Calu3 (cell line): Measurements from ENCODE around the gene ASB1. TPM values are rescaled to one million over a fixed set of nuclear protein-coding genes. Genes with fewer than 3 reads are reported as not detected.

Experiments
- BruUV-seq: library from RNA; stranded (reverse); fragments of 400-500 nt; replicated peaks from 2 replicates; lab custom pipeline; 2021; lab: Mats Ljungman, UMichigan
- CTCF ChIA-PET: fragments of 300-600 bp; sonication (Branson Sonifier 250); formaldehyde crosslinking; loops from one replicate; lab custom pipeline; 2022; ENCODE audit warnings: antibody characterized with exemption; lab: Charles Lee
- DNase-seq: peaks from one replicate; pipeline ENCODE4 v3.0.0; 2022
- H3K27ac Mint-ChIP-seq: one replicate; pipeline ENCODE4 v1.8.0; 2022; ENCODE audit warnings: mixed read lengths; ENCODE audit not compliant: unreplicated experiment
- H3K27me3 Mint-ChIP-seq: one replicate; pipeline ENCODE4 v1.8.0; 2022; ENCODE audit warnings: mixed read lengths; ENCODE audit not compliant: unreplicated experiment
- H3K36me3 Mint-ChIP-seq: one replicate; pipeline ENCODE4 v1.8.0; 2022; ENCODE audit warnings: mild to moderate bottlenecking, moderate library complexity, mixed read lengths; ENCODE audit not compliant: insufficient read depth, unreplicated experiment
- H3K4me1 Mint-ChIP-seq: one replicate; pipeline ENCODE4 v1.8.0; 2022; ENCODE audit warnings: mild to moderate bottlenecking, low read depth, mixed read lengths; ENCODE audit not compliant: unreplicated experiment
- H3K4me3 Mint-ChIP-seq: one replicate; pipeline ENCODE4 v1.8.0; 2022; ENCODE audit warnings: mild to moderate bottlenecking, low read depth, moderate library complexity, mixed read lengths; ENCODE audit not compliant: unreplicated experiment
- H3K9me3 Mint-ChIP-seq: one replicate; pipeline ENCODE4 v1.8.0; 2022; ENCODE audit warnings: low read depth, mixed read lengths; ENCODE audit not compliant: unreplicated experiment
- intact Hi-C: fragments of 100-400 bp; cut with micrococcal nuclease; formaldehyde crosslinking; loops from one replicate; pipeline ENCODE4 v1.10.0; 2022; ENCODE audit not compliant: unreplicated experiment
- total RNA-seq: library from RNA; stranded (reverse); gene quantifications from 2 replicates; pipeline ENCODE4 v1.2.3, GENCODE V29; 2022
- TF ChIP-seq, protein P1 (sequence below): fragments of 200-600 bp; IDR thresholded peaks from one replicate; pipeline ENCODE4 v1.8.0; 2022; ENCODE audit warnings: antibody characterized with exemption; ENCODE audit not compliant: unreplicated experiment

The ASB1 gene
- total RNA-seq, 1 experiment from 2014 or later: 71.6 TPM

DNA sequence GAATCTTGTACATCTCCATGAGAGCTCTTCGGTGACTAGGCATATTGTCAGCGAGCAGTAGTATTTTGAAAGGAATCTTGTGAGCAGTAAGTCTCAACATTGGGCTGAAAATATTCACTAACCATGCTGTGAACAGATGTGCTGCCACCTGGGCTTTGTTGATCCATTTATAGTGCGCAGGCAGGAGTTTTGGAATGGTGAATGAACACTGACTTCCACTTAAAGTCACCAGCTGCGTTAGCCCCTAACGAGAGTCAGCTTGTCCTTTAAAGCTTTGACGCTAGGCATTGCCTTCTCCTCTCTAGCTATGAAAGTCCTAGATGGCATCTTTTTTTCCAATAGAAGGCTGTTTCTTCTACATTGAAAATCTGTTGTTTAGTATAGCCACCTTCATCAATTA, 4.1 kb downstream of the ASB1 start:
- no TSS peak for BruUV-seq
- intact Hi-C loops: loop anchor here (5.0 kb wide), 1 partner anchor 53 kb away; no protein-coding TSS in a partner anchor
- no peak for DNase-seq
- Mint-ChIP-seq H3K9me3 (no peaks in the 10 kb centered on the region), H3K4me1 (peaks cover 56% of the 10 kb centered on the region), H3K27ac (peak overlapping the region; percentile 92), H3K4me3 (peak overlapping the region; percentile 78), H3K27me3 (no peaks in the 10 kb centered on the region), H3K36me3 (peaks cover 94% of the 10 kb centered on the region)
- CTCF ChIA-PET: no interaction called here
- TF ChIP-seq, protein P1, sequence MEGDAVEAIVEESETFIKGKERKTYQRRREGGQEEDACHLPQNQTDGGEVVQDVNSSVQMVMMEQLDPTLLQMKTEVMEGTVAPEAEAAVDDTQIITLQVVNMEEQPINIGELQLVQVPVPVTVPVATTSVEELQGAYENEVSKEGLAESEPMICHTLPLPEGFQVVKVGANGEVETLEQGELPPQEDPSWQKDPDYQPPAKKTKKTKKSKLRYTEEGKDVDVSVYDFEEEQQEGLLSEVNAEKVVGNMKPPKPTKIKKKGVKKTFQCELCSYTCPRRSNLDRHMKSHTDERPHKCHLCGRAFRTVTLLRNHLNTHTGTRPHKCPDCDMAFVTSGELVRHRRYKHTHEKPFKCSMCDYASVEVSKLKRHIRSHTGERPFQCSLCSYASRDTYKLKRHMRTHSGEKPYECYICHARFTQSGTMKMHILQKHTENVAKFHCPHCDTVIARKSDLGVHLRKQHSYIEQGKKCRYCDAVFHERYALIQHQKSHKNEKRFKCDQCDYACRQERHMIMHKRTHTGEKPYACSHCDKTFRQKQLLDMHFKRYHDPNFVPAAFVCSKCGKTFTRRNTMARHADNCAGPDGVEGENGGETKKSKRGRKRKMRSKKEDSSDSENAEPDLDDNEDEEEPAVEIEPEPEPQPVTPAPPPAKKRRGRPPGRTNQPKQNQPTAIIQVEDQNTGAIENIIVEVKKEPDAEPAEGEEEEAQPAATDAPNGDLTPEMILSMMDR: no peak

DNA sequence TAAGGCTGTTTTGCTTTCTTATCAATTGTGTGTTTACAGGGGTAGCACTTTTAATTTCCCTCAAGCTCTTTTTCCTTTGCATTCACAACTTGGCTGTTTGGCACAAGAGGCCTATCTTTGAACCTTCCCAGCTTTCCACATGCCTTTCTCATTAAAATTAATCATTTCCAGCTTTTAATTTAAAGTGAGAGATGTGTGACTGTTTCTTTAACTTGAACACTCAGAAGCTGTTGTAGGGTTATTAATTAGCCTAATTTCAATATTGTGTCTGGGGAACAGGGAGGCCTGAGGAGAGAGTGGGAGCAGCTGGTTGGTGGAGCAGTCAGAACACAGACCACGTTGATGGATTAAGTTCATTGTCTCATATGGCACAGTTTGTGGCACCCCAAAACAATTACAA, 4.7 kb downstream of the ASB1 start:
- CTCF ChIA-PET: no interaction called here
- peak overlapping the region; percentile 78 for H3K4me3 Mint-ChIP-seq

DNA sequence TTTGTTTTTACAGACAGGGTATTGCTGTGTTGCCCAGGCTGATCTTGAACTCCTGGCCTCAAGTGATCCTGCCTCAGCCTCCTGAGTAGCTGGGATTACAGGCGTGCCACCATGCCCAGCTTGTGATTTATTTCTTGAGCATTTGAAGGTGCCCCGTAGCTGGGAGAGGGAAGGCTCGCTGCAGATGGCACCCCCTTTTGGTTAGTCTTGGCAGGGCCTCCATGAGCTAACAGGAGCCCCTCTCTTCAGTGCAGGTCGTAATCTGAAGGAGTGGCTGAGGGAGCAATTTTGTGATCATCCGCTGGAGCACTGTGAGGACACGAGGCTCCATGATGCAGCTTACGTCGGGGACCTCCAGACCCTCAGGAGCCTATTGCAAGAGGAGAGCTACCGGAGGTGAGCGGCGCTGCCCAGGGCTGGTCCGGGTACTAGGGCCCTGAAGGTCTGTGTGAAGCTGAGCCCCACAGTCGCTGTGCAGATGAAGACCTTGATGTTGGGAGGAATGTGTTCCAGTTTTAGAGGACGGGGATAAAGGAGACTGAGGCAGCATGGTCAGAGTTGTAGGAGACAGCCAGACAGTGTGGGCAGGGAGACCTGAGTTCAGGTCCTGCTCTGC, 6.7 kb downstream of the ASB1 start:
- no peaks in the 10 kb centered on the region for H3K27me3 Mint-ChIP-seq
- CTCF ChIA-PET: no interaction called here

More for the DNA sequence above, 4.7 kb downstream of the ASB1 start:
- peaks cover 52% of the 10 kb centered on the region for H3K4me1 Mint-ChIP-seq
- intact Hi-C loops: loop anchor here (5.0 kb wide), 1 partner anchor 54 kb away; no protein-coding TSS in a partner anchor
- TF ChIP-seq, protein P1: no peak
- peaks cover 94% of the 10 kb centered on the region for H3K36me3 Mint-ChIP-seq
- H3K9me3 Mint-ChIP-seq: no peaks in the 10 kb centered on the region
- no TSS peak for BruUV-seq
- H3K27me3 Mint-ChIP-seq: no peaks in the 10 kb centered on the region
- no peak for DNase-seq
- H3K27ac Mint-ChIP-seq: peak overlapping the region; percentile 92

GRCh38 chr2:238433941-238434845, 7.5 kb downstream of the ASB1 start:
- intact Hi-C loops: loop anchor here (5.0 kb wide), 1 partner anchor 57 kb away; no protein-coding TSS in a partner anchor
- TF ChIP-seq, protein P1: no peak
- no peak overlapping the region for H3K4me3 Mint-ChIP-seq
- peaks cover 92% of the 10 kb centered on the region for H3K36me3 Mint-ChIP-seq
- no peaks in the 10 kb centered on the region for H3K9me3 Mint-ChIP-seq
- CTCF ChIA-PET: no interaction called here
- peaks cover 79% of the 10 kb centered on the region for H3K4me1 Mint-ChIP-seq
- H3K27ac Mint-ChIP-seq: peak overlapping the region; percentile 92
- H3K27me3 Mint-ChIP-seq: no peaks in the 10 kb centered on the region
- DNase-seq: no peak
- no TSS peak for BruUV-seq

More for the DNA sequence above, 6.7 kb downstream of the ASB1 start:
- Mint-ChIP-seq H3K9me3 (no peaks in the 10 kb centered on the region), H3K36me3 (peaks cover 92% of the 10 kb centered on the region), H3K4me3 (peak overlapping the region; percentile 78), H3K27ac (peak overlapping the region; percentile 92), H3K4me1 (peaks cover 71% of the 10 kb centered on the region)
- DNase-seq: no peak
- intact Hi-C loops: loop anchor here (5.0 kb wide), 1 partner anchor 56 kb away; no protein-coding TSS in a partner anchor
- TF ChIP-seq, protein P1: no peak
- BruUV-seq: no TSS peak
